BE2C (cell line): Measurements from ENCODE around the gene CACNA1B.

Source experiments
- DNase-seq: peaks from one replicate; pipeline ENCODE4 v3.0.0-alpha.2; 2020
- H3K27me3 ChIP-seq: fragments of 250-450 bp; sonication (Bioruptor Pico); 2 replicates; pipeline ENCODE4 v1.5.1; 2020; ENCODE audit warnings: mild to moderate bottlenecking
- H3K36me3 ChIP-seq: fragments of 250-450 bp; sonication (Bioruptor Pico); 2 replicates; pipeline ENCODE4 v1.5.1; 2020; ENCODE audit warnings: mild to moderate bottlenecking
- H3K4me1 ChIP-seq: fragments of 250-450 bp; sonication (Bioruptor Pico); 2 replicates; pipeline ENCODE4 v1.5.1; 2020
- H3K4me3 ChIP-seq: 2 replicates; pipeline ENCODE4 v1.5.1; 2011; ENCODE audit warnings: low read depth, low read length
- H3K9me3 ChIP-seq: fragments of 250-450 bp; sonication (Bioruptor Pico); 2 replicates; pipeline ENCODE4 v1.5.1; 2020
- CTCF ChIP-seq: IDR thresholded peaks from 2 replicates; pipeline ENCODE4 v1.5.1; 2012; ENCODE audit warnings: mild to moderate bottlenecking, low read depth, low read length

CACNA1B gene

GRCh38 chr9:138118601-138119071, 241.1 kb downstream of the CACNA1B start:
- TF ChIP-seq CTCF, result no peak
- Histone ChIP-seq H3K4me1 (no peaks in the 10 kb centered on the region), H3K4me3 (no peak overlapping the region), H3K27me3 (no peaks in the 10 kb centered on the region), H3K36me3 (no peaks in the 10 kb centered on the region), H3K9me3 (peaks cover 3% of the 10 kb centered on the region)
- no peak for DNase-seq

GRCh38 chr9:138119202-138120027, 241.8 kb downstream of the CACNA1B start:
- H3K9me3 ChIP-seq, result peaks cover 7% of the 10 kb centered on the region

GRCh38 chr9:138120072-138120471, 242.5 kb downstream of the CACNA1B start:
- TF ChIP-seq CTCF, result no peak
- Histone ChIP-seq H3K9me3 (peaks cover 7% of the 10 kb centered on the region), H3K27me3 (no peaks in the 10 kb centered on the region), H3K36me3 (no peaks in the 10 kb centered on the region), H3K4me3 (no peak overlapping the region), H3K4me1 (no peaks in the 10 kb centered on the region)
- DNase-seq, result no peak

More at GRCh38 chr9:138119202-138120027, 241.8 kb downstream of the CACNA1B start:
- no peak for TF ChIP-seq CTCF
- H3K27me3 ChIP-seq, result no peaks in the 10 kb centered on the region
- H3K36me3 ChIP-seq, result no peaks in the 10 kb centered on the region
- no peaks in the 10 kb centered on the region for H3K4me1 ChIP-seq
- H3K4me3 ChIP-seq, result no peak overlapping the region
- DNase-seq, result no peak

GRCh38 chr9:138120511-138121437, 243.2 kb downstream of the CACNA1B start:
- no peaks in the 10 kb centered on the region for H3K4me1 ChIP-seq
- peaks cover 7% of the 10 kb centered on the region for H3K9me3 ChIP-seq
- H3K36me3 ChIP-seq, result no peaks in the 10 kb centered on the region
- no peak for DNase-seq
- H3K27me3 ChIP-seq, result no peaks in the 10 kb centered on the region
- no peak overlapping the region for H3K4me3 ChIP-seq
- TF ChIP-seq CTCF, result no peak

- no peak for TF ChIP-seq CTCF
- DNase-seq, result no peak
- H3K4me3 ChIP-seq, result no peak overlapping the region
- H3K4me1 ChIP-seq, result no peaks in the 10 kb centered on the region
- peaks cover 7% of the 10 kb centered on the region for H3K9me3 ChIP-seq
- H3K27me3 ChIP-seq, result no peaks in the 10 kb centered on the region
- H3K36me3 ChIP-seq, result no peaks in the 10 kb centered on the region
Observed at GRCh38 chr9:138121438-138122050, 244.0 kb downstream of the CACNA1B start.
